Glutamatergic neuron (in vitro differentiated cells): ENCODE measurements around the gene GALNT2. TPM values are rescaled to one million over a fixed set of nuclear protein-coding genes. Genes with fewer than 3 reads are reported as not detected.

Experiments used
- DNase-seq: peaks from one replicate; pipeline ENCODE4 v3.0.0; 2022
- H3K27ac Mint-ChIP-seq: one replicate; pipeline ENCODE4 v1.8.0; 2020; ENCODE audit warnings: mild to moderate bottlenecking, mixed read lengths, inconsistent platforms; ENCODE audit not compliant: unreplicated experiment
- H3K27me3 Mint-ChIP-seq: one replicate; pipeline ENCODE4 v1.8.0; 2020; ENCODE audit warnings: mild to moderate bottlenecking, moderate library complexity, mixed read lengths, inconsistent platforms; ENCODE audit not compliant: unreplicated experiment
- H3K36me3 Mint-ChIP-seq: one replicate; pipeline ENCODE4 v1.8.0; 2020; ENCODE audit warnings: mild to moderate bottlenecking, mixed read lengths, inconsistent platforms; ENCODE audit not compliant: unreplicated experiment
- H3K4me1 Mint-ChIP-seq: one replicate; pipeline ENCODE4 v1.8.0; 2020; ENCODE audit warnings: mild to moderate bottlenecking, low read depth, mixed read lengths, inconsistent platforms; ENCODE audit not compliant: unreplicated experiment
- H3K4me3 Mint-ChIP-seq: one replicate; pipeline ENCODE4 v1.8.0; 2020; ENCODE audit warnings: mild to moderate bottlenecking, mixed read lengths, inconsistent platforms; ENCODE audit not compliant: unreplicated experiment
- H3K9me3 Mint-ChIP-seq: one replicate; pipeline ENCODE4 v1.8.0; 2020; ENCODE audit warnings: mild to moderate bottlenecking, moderate library complexity, mixed read lengths, inconsistent platforms; ENCODE audit not compliant: unreplicated experiment
- CTCF ChIP-seq: fragments of 200-600 bp; sonication (generic); IDR thresholded peaks from one replicate; pipeline ENCODE4 v1.5.0; 2021; ENCODE audit not compliant: partially characterized antibody, unreplicated experiment
- total RNA-seq: library from RNA; stranded (reverse); fragmentation: NEBNext Ultra II Directional; extraction: Animal tissue kit (Norgen Biotek cat#: 25700); gene quantifications from one replicate; pipeline ENCODE4 v1.2.1, GENCODE V29; 2021; ENCODE audit not compliant: unreplicated experiment

The GALNT2 gene
- total RNA-seq, 1 donor from 2014 or later = 35.2 TPM

GRCh38 chr1:230176326-230176725 lies 109.3 kb downstream of the GALNT2 start:
- TF ChIP-seq CTCF = no peak
- no peak for DNase-seq
- H3K27ac Mint-ChIP-seq = peak overlapping the region; percentile 39
- H3K4me3 Mint-ChIP-seq = peak overlapping the region; percentile 61
- H3K4me1 Mint-ChIP-seq = peaks cover 50% of the 10 kb centered on the region
- H3K9me3 Mint-ChIP-seq = peaks cover 5% of the 10 kb centered on the region
- no peaks in the 10 kb centered on the region for H3K36me3 Mint-ChIP-seq
- H3K27me3 Mint-ChIP-seq = peaks cover 2% of the 10 kb centered on the region

GRCh38 chr1:230176871-230177411 lies 109.9 kb downstream of the GALNT2 start:
- H3K36me3 Mint-ChIP-seq = no peaks in the 10 kb centered on the region
- H3K4me1 Mint-ChIP-seq = peaks cover 48% of the 10 kb centered on the region
- TF ChIP-seq CTCF = no peak
- peaks cover 5% of the 10 kb centered on the region for H3K9me3 Mint-ChIP-seq
- peak; percentile 73 for DNase-seq
- H3K4me3 Mint-ChIP-seq = peak overlapping the region; percentile 61
- H3K27me3 Mint-ChIP-seq = peaks cover 2% of the 10 kb centered on the region
- H3K27ac Mint-ChIP-seq = peak overlapping the region; percentile 73

- Mint-ChIP-seq H3K27me3 (peaks cover 2% of the 10 kb centered on the region), H3K27ac (no peak overlapping the region), H3K36me3 (no peaks in the 10 kb centered on the region), H3K4me1 (peaks cover 37% of the 10 kb centered on the region), H3K9me3 (peaks cover 1% of the 10 kb centered on the region), H3K4me3 (no peak overlapping the region)
- no peak for TF ChIP-seq CTCF
- DNase-seq = no peak
Observed at GRCh38 chr1:230179249-230179648, 112.2 kb downstream of the GALNT2 start.

- H3K27me3 Mint-ChIP-seq = peaks cover 1% of the 10 kb centered on the region
- TF ChIP-seq CTCF = no peak
- H3K27ac Mint-ChIP-seq = no peak overlapping the region
- H3K4me1 Mint-ChIP-seq = peaks cover 10% of the 10 kb centered on the region
- DNase-seq = no peak
- no peak overlapping the region for H3K4me3 Mint-ChIP-seq
- peaks cover 6% of the 10 kb centered on the region for H3K36me3 Mint-ChIP-seq
- H3K9me3 Mint-ChIP-seq = peaks cover 4% of the 10 kb centered on the region
Observed at GRCh38 chr1:230185076-230186001, 118.3 kb downstream of the GALNT2 start.
